ENCODE measurements around the gene CD209.

Gene CD209

DNA sequence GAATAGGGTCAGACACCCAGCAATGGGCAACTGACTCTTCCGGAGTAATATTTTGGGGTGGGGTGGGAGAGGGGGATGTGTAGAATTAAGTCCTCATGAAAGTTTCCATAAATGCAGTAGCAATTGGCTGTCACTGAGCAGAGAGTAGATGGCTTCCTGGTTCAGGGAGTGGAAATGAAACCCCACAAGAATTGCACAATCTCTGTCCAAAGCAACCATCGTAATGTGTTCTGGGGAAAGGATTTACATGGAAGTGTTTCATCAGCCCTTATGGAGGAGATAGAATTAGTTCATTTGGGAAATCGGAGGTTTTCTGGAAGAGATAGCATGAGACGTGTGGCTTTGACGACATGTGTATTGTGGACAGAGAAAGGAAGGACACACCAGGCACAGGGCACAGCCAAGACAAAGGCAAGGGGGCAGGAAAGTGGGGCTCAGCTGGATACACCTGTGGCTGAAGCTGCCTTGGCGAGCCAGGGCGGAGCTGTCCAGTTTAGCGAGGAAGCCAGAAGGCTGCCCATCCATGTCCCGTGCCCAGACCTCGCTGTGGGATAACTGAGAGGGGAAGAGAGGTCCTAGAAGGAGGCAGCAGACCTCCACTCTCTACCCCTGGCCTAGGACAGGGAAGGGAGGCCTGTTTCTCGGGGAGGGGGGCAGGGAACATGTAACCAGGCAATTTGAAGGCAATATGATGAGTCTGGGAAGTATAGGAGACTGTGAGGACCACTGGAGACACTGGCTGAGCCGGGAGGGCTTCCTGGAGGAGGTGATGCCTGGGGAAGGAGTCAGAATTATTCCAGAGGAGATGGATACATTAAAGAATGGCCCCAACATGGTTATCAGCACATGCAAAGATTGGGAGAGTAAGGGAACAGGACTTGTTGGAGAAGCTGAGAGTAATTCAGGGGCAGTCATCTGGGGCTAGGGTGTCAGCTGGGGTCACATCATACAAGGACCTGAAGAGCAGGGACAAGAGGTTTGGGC, 12.8 kb downstream of the CD209 start:
- no peak for DNase-seq

DNA sequence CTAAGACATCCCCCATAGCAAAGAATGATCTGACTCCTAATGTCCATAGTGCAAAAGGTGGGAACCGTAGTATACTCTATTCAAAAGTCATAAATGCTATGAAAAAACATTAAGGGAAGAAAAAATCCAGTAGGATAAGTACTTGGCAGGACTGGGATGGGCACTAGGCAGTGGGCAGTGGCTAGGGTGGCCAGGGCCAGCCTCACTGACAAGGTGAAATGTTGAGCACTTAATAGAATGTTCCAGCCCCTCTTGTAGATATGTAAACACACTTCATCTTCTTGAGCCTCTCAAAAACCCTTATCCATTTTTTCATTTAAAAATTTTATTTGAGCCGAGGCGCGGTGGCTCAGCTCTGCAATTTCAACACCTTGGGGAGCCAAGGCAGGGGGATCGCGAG, 14.0 kb downstream of the CD209 start:
- no peak for DNase-seq

DNA sequence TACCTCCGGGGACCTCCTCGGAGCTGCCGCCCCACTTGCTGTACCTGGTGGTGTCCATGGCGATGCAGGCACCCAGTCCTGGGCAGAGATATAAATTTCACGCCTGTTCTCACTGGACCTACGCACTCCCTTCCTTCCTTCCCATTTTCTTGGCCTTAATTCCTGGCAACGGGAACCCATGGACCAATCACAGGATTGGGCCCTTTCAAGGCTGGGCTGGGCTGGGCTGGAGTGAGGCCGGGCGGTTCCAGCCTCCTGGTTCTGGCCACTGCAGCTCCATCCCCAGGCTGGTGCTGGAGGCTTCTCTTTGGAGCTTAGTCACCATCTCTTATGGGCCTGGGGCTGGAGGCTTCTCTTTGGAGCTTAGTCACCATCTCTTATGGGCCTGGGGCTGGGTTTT, 15.3 kb downstream of the CD209 start, which contains the start of gene CLEC4G:
CLEC4G (minus strand) TSS at position 66 of the 400 bp plus-strand sequence; CDS start at position 58, 8 bp downstream.
- DNase-seq, result no peak

DNA sequence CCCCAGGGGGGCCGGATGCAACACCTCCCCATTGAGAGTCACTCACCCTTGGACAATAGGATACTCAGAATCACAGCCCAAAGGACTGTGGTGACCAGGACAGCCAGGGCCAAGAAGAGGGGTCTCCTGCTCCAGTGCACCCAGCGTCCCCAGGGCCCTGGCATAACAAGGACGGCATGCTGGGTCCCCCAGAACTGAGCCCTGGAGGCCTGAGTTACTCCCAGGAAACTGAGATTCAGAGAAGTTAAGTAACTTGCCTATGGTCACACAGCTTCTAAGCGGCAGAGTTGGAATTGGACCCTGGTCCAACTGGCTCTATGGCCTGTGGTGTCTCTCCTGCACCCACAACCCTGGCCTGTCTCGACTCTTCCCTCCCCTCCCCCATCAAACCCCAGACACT, 15.7 kb downstream of the CD209 start:
- DNase-seq, result no peak

DNA sequence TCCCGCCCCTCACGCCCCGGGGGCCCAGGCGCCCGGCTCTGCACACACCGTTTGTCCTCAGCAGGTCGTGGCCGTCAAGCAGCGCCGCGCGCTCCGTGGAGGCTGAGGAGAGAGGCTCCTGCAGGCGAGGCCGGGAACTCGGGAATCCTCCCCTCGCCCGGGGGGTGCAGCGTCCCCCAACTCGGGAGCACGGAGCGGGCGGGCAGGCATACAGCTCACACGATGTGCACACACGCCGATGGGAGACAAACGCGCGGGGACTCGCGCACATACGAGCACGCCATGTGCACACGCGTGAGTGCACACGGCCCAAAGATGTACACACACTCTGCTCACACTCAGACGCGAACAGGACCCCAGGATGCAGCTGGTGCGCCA, 16.1 kb downstream of the CD209 start:
- no peak for DNase-seq

DNA sequence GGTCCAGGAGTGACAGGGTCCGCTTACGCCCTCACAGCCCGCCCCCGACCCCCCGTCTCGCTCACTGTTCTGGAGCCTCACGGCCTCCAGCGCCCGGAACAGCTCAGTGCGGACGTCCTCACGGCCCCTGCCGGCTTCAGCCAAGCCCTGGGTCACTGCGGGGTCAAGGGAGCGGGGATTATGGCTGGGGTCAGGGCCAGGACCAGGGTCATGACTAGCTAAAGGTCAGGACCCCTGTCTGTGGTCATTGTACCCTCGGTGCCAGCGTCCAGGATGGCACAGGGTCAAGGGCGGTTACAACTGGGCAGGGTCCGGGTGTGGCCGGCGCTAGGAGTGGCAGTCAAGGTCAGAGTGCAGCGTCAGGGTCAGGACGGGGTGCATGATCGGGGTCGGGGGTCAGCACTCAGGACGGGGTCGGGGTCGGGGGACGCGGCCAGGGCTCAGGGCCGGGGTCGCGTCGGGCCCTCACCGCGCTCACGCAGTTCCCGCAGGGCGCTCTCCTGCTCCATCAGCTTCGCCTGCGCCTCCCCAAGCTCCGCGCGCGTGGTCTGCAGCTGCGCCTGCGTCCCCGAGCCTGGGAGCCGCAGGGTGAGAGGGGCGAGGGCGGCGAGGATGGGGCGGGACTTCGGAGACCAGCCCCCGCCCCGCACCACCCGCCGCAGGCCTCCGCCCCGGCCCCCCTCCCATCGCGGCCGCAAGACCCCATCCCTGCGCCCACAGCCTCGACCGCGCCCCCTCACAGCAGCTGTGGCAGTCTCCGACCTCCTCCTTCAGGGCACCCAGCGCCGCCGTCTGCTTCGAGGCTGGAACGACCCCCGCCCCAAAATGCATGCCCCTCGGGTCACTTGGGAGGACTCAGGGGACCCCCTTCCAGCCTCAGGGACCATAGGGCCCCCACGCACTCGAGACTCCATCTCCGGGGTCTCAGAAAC, 16.8 kb downstream of the CD209 start:
- no peak for DNase-seq

DNA sequence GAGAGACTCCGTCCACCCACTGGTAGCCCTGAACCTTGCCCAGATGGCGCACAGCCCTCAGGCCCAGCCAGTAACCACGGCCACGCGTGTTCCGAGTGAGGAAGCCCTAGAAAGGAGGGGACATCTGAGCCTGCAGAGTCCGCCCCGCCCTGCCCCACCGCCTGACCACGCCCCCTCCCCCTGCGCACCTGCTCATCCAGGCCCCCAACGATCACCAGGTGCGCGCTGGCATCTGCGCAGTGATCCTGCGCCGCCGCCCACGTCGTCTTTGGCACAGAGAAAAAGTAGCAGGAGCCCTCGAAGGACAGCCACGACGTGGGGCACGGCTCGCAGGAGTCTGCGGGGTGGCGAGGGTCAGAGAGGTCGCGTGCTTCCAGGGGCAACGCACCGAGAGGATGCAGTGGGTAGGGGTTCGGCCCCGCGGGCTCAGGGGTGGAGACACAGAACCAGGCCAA, 17.5 kb downstream of the CD209 start:
- DNase-seq, result peak; percentile 56

DNA sequence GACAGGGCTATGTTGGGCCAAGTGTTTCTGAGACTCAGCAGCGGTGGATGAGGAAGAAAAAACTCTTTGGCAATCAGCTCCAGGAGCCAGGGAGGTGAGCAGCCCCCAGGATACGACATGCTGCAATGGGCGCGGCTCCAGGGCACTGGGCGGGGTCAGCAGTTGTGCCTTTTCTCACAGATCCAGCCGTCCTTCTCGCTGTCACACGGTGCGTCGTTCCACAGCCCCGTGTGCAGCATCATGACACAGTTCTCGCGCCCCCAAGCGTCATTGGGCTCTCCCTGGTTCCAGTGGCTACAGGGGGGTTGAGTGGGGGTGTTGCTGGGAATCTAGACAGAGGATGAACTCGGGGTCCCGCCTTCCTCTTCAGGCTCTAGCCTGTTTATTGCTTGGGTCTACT, 18.1 kb downstream of the CD209 start:
- peak; percentile 20 for DNase-seq

DNA sequence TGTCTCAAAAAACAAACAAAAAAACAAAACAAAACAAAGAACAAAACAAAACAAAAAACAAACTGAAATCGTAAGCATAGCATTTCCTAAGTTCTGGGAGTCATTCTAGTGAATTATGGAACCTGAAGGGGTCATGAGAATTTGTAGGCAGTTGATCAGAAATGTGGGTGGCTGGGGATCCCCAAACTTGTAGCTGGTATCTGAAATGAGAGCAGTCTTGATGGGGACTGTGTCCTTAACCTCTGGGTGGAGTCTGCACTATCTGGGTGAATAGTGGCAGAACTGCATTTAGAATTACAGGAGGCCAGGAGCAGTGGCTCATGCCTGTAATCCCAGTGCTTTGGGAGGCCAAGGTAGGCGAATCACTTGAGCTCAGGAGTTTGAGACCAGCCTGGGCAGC, 21.5 kb downstream of the CD209 start:
- DNase-seq, result no peak

DNA sequence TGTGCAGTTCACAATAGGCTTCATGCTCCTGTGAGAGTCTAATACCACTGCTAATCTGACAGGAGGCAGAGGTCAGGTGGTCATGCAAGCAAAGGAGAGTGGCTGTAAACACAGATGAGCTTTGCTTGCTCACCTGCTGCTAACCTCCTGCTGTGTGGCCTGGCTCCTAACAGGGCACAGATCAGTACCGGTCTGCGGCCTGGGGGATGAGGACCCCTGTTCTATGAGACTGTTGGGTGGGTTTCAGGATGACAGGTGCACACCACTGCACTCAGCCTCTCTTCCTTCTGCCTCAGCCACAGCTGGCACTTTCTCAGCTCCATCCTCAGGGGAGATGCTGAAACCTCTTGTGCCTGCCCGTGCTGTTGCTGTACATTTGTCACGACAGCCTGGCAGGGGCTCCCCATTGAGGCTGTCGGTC, 25.1 kb downstream of the CD209 start:
- peak; percentile 79 for DNase-seq

DNA sequence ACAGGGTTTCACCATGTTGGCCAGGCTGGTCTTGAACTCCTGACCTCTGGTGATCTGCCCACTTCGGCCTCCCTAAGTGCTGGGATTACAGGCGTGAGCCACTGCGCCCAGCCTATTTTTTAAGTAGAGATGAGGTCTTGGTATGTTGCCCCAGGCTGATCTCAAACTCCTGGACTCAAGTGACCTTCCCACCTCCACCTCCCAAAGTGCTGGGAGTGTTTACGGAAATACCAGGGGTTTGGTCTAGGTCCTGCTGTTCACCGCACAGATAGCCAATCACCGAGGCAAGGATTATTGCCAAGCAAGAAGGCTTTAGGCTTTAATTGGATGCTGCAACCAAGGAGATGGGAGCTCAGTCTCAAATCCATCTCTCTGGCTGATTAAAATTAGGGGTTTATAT, 27.0 kb downstream of the CD209 start:
- DNase-seq, result no peak

DNA sequence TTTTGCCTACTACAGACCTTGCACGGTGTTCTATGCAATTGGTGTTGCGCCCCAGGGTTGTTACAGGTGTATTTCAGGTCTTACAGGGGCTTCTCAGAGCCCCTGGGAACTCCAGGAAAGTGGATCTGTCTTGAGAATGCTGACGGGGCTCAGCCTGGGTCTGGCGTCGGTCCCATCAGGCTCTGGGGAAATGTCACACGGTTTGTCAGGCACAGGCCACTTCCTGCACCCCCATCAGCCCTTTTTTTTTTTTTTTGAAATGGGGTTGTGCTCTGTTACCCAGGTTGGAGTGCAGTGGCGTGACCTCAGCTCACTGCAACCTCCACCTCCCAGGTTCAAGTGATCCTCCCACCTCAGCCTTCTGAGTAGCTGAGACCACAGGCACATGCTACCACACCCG, 28.7 kb downstream of the CD209 start:
- DNase-seq, result no peak

DNA sequence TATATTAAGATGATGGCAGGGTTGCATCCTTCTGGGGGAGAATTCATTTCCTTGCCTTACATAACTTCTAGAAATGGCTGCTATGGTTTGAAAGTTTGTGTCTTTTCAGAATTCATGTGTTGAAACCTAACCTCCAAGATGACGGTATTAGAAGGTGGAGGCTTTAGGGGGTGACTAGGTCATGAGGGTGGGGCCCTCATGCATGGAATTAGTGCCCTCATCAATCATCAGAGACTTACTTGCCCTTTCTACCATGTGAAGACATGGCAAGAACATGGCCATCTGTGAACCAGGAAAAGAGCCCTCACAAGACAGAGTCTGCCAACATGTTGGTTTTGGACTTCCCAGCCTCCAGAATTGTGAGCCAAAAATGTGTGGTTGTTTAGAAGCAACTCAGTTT, 30.6 kb downstream of the CD209 start:
- no peak for DNase-seq

DNA sequence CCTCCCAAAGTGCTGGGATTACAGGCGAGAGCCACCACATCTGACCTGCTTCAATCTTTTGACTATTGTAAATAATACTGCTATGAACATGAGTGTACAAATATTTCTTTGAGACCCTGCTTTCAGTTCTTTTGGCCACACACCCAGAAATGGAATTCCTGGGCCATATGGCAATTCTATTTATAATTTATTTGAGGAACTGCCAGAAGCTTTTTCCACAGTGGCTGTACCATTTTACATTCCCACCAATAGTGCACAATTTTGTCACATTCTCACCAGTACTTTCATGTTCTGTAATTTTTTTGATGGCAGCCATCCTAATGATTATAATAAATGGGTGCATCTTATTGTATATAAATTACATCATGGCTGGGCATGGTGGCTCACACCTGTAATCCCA, 31.7 kb downstream of the CD209 start:
- DNase-seq, result no peak

DNA sequence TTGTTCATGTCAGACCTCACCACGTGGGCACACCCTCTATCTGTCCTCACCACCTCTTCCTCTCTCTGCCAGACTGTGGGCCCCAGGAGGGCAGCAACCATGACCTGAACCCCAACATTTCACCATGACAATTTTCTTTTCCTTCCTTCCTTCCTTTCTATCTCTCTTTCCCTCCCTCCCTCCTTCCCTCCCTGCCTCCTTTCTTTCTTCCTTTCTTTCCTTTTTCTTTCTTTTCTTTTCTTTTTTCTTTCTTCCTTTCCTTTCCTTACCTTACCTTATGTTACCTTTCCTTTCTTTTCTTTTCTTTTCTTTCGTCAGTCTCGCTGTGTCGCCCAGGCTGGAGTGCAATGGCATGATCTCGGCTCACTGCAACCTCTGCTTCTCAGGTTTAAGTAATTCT, 36.7 kb downstream of the CD209 start:
- no peak for DNase-seq

DNA sequence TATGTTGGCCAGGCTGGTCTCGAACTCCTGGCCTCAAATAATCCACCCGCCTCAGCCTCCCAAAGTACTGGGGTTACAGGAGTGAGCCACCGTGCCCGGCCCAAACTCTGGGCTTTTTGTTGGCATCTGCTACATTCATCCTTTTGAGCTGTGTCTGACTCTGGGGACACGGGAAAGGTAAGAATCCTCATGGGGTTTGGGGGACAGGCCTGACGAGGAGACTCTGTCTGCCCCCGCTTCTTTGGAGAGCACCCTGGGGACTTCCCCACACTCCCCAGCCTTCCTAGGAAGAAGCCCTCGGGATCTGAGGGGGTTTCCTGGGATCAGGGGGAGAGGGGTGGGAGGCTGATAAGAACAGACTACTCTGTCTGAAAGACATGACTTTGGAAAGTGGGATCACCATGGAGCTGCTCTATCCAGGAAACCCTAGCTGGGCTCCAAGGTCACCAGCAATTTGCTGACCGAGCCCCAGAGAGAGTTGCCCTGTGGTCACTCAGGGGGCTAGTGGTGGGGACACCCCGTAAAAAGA, 37.3 kb downstream of the CD209 start:
- no peak for DNase-seq

DNA sequence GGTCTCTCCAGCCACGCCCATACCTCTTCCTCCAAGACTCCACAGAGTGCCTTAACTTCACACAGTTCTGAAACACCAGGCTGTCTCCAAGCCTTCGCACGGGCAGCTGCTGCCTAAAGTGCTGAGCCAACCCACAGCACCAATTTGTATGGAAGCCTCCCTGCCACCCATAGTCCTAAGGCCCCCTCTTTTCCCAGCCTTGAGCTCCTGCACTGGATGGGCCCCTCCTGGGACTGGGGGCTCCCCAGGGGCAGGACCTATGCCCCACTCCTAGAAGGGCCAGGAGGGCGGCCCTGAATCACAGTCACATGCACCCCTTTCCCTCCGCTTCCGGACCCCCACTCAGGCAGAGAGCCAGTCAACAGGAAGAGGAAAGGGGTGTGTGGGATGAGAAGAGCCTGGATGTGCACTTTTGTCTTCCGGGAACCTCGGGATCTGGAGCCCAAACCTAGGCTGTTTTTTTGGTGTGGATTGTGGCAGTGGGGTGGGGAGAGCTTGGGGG, 40.3 kb downstream of the CD209 start:
- DNase-seq, result no peak

DNA sequence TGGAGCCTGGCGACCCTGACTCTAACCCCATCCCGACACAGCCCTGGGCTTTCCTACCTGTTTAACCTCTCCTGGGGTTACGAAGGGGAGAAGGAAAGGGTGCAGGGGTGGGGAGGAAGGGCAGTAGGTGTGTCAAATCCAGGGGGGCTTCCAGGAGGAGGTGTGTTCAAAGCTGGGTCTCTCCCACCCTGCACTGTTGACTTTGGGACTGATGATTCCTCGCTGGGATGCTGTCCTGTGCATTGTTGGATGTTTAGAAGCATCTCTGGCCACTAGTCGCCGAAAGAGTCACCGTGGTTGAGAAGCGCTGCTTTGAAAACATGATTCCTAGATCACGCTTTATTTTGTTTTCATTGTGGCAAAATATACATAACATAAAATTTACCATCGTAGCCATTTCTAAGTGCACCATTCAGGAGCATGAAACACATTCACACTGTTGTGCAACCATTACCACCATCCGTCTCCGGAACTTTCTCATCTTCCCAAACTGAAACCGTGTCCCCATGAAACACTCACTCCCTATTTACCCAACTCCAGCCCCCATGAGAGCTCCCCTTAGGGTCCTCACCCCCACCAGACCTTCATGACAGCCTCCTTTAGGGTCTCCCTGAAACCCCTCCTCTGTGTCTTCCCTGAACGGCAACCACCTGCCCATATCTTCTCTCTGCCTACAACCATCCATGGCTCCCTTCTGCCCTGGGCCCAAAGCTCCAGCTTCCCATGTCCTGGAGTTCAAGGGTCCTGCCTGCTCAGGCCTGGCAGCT, 41.0 kb downstream of the CD209 start:
- no peak for DNase-seq

DNA sequence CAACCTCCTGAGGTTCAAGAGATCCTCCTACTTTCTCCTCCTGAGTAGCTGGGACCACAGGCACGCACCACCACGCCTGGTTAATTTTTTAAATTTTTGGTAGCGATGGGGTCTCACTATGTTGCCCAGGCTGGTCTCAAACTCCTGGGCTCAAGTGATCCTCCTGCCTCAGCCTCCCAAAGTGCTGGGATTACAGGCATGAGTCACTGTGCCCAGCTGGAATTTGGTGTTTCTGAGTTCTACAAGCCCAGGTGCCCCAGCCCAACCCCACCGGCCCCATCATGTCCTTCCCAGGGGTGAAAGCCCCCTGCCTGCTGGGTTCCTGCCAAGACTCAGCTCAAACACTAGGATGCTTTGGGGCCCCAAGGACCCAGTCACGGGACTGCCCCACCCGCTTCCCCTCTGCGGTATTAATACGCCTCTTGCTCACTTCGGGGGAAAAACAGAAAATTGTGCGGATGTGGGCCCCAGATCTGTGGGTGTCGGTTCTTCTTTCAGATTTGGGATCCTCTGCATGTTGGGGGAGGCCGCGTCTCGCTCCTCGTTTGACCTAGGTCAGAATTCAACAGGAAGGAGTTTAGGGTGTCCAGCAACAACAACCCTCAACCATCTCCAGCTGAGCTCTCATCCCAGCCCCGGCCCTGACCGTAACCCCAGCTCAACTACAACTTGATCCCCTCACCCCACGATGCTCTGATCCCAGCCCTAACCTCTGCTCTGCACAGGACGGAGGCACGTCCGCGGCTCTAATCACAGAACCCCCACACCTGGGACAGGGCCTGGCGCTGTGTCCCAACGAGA, 41.7 kb downstream of the CD209 start:
- no peak for DNase-seq

DNA sequence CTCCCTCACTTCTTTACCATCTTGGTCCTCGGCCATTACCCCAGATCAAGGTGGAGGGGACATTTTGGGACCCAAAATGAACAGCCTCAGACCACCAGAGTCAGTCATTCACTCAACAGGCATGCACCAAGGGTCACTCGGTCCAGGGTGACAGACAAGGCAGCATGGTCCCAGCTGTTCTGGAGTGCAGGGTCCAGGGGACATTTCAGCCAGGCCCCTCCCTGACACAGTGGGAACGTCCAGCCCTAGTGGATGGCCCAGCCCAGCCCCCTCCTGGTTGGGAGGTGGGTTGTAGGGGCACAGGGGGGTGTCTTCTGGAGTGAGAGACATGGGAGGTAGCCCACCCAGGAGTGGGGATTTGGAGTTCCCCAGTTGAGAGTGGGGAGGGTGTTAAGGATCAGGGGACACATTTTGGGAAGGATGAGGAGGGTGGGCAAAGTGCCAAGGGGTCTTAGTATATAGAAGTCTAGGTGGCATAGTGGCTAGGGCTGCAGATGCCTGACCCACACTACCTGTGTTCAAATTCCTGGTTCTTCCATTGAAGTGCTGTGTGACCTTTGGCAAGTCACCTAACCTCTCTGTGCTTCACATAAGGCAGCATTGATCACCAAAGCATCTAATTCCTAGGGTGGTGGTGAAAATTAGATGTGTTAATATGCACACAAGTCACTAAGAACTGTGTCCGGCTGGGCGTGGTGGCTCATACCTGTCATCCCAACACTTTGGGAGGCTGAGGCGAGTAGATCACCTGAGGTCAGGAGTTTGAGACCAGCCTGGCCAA, 42.9 kb downstream of the CD209 start:
- no peak for DNase-seq

DNA sequence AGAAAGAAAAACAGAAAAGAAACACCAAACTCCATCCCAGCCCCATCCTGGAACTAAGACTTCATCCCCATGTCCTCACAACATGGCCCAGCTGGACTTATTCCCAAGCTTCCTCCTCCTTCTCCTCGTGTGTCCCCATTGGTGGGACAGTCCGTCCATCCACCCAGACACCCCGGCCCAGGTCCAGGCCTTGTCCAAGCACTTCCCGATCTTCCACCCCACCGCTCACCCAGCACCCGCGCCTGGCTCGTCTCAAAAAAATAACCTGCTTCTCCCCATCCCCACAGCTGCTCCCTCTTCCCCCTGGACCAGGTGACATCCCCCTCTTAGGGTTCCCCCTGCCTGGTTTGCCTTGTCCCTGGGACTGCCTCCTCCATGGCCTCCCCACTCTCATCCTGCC, 44.0 kb downstream of the CD209 start:
- no peak for DNase-seq
